HCT116 (cell line): ENCODE measurements around the gene HIBADH. TPM values are rescaled to one million over a fixed set of nuclear protein-coding genes. Genes with fewer than 3 reads are reported as not detected.

ENCODE experiments used
- ATAC-seq: fragments of 200-7000 bp; cut with Tn5 transposase; 2 replicates; pipeline ENCODE4 v1.9.1; 2020; ENCODE audit warnings: mild to moderate bottlenecking, moderate library complexity
- BruUV-seq: library from RNA; stranded (reverse); fragments of 400-500 nt; replicated peaks from 2 replicates; lab custom pipeline; 2021; lab: Mats Ljungman, UMichigan
- CTCF ChIA-PET: fragments of 300-600 bp; sonication (Branson Sonifier 250); formaldehyde crosslinking; loops from one replicate; lab custom pipeline; 2021; ENCODE audit warnings: antibody characterized with exemption; lab: Charles Lee
- POLR2A ChIA-PET: fragments of 300-600, 350-600 bp; sonication (Branson Sonifier 250); formaldehyde crosslinking; loops from one replicate; lab custom pipeline; 2021; ENCODE audit warnings: antibody characterized with exemption; lab: Charles Lee
- RAD21 ChIA-PET, 2 experiments: fragments of 300-600 bp; sonication (Branson Sonifier 250); formaldehyde crosslinking; loops; one replicate each; lab custom pipeline; 2023; ENCODE audit warnings: low total read pairs in 2 of 2; ENCODE audit not compliant: uncharacterized antibody in 2 of 2, unreplicated experiment in 2 of 2, low non-redundant PET in 1 of 2; lab: Charles Lee
- DNase-seq: peaks from one replicate; pipeline ENCODE4 v3.0.0-alpha.2; 2010; ENCODE audit warnings: low read depth, low spot score
- H2AFZ ChIP-seq: fragments of 200-600 bp; shearing (Covaris generic), sonication (generic); 2 replicates; pipeline ENCODE4 v1.6.1; 2017; ENCODE audit warnings: low read depth, mixed run types, mixed read lengths, antibody characterized with exemption, low read length; ENCODE audit not compliant: poor library complexity, severe bottlenecking
- H3K27ac ChIP-seq: 2 replicates; pipeline ENCODE4 v1.5.1; 2012; ENCODE audit warnings: low read depth, low read length
- H3K27me3 ChIP-seq: fragments of 200-600 bp; sonication (generic); 2 replicates; pipeline ENCODE4 v1.6.1; 2016; ENCODE audit warnings: mixed run types, low read length, mixed read lengths; ENCODE audit not compliant: insufficient read depth
- H3K36me3 ChIP-seq, 2 experiments: fragments of 200-500 bp in 1 of 2; fragments of 200-600 bp in 1 of 2; sonication (Bioruptor generic) in 1 of 2; sonication (generic) in 1 of 2; 2 replicates each; pipeline versions ENCODE4 v1.5.1 to v1.6.1; 2014 to 2016; ENCODE audit warnings: low read length in 2 of 2, inconsistent platforms in 1 of 2, mixed read lengths in 1 of 2, mixed run types in 1 of 2; ENCODE audit not compliant: insufficient read depth in 2 of 2, control insufficient read depth in 1 of 2
- H3K4me1 ChIP-seq, 2 experiments: fragments of 200-600 bp in 1 of 2; sonication (generic) in 1 of 2; 2 replicates each; pipeline versions ENCODE4 v1.5.1 to v1.6.1; 2012 to 2017; ENCODE audit warnings: low read length in 2 of 2, inconsistent platforms in 1 of 2, mild to moderate bottlenecking in 1 of 2, mixed read lengths in 1 of 2, mixed run types in 1 of 2, moderate library complexity in 1 of 2; ENCODE audit not compliant: insufficient read depth in 2 of 2, control insufficient read depth in 1 of 2
- H3K4me2 ChIP-seq: fragments of 200-600 bp; sonication (generic); 2 replicates; pipeline ENCODE4 v1.6.1; 2017; ENCODE audit warnings: mixed run types, low read length, mixed read lengths
- H3K4me3 ChIP-seq, 2 experiments: fragments of 200-600 bp in 1 of 2; sonication (generic) in 1 of 2; replicated peaks in 1 of 2; 2 replicates each; pipeline ENCODE4 v1.5.1; 2011 to 2016; ENCODE audit warnings: low read length in 2 of 2, control low read depth in 1 of 2, low read depth in 1 of 2, mild to moderate bottlenecking in 1 of 2, mixed read lengths in 1 of 2, mixed run types in 1 of 2
- H3K79me2 ChIP-seq: fragments of 200-600 bp; sonication (generic); 2 replicates; pipeline ENCODE4 v1.6.1; 2017; ENCODE audit warnings: mild to moderate bottlenecking, mixed run types, low read length, moderate library complexity, mixed read lengths; ENCODE audit not compliant: insufficient read depth
- H3K9ac ChIP-seq: fragments of 200-600 bp; sonication (generic); 2 replicates; pipeline ENCODE4 v1.6.1; 2016; ENCODE audit warnings: low read length, mixed read lengths
- H3K9me2 ChIP-seq: fragments of 200-600 bp; sonication (generic), shearing (Covaris generic); 2 replicates; pipeline ENCODE4 v1.6.1; 2017; ENCODE audit warnings: mixed run types, mild to moderate bottlenecking, moderate library complexity; ENCODE audit not compliant: insufficient read depth
- H3K9me3 ChIP-seq, 2 experiments: fragments of 200-500 bp in 1 of 2; fragments of 200-600 bp in 1 of 2; sonication (Bioruptor generic) in 1 of 2; sonication (generic) in 1 of 2; 2 replicates each; pipeline ENCODE4 v1.6.1; 2014 to 2017; ENCODE audit warnings: low read length in 2 of 2, mixed read lengths in 2 of 2, inconsistent platforms in 1 of 2, low read depth in 1 of 2, mild to moderate bottlenecking in 1 of 2, mixed run types in 1 of 2, moderate library complexity in 1 of 2; ENCODE audit not compliant: control insufficient read depth in 1 of 2, insufficient read depth in 1 of 2
- H4K20me1 ChIP-seq: fragments of 200-600 bp; sonication (generic), shearing (Covaris generic); 2 replicates; pipeline ENCODE4 v1.6.1; 2017; ENCODE audit warnings: mixed run types, mild to moderate bottlenecking, moderate library complexity; ENCODE audit not compliant: insufficient read depth
- CBX3 ChIP-seq: IDR thresholded peaks from 2 replicates; pipeline ENCODE4 v1.6.1; 2012; ENCODE audit warnings: low read depth
- ELF1 ChIP-seq: IDR thresholded peaks from 2 replicates; pipeline ENCODE4 v1.6.1; 2012; ENCODE audit warnings: low read depth, borderline replicate concordance
- FOSL1 ChIP-seq: IDR thresholded peaks from 2 replicates; pipeline ENCODE4 v1.6.1; 2012; ENCODE audit warnings: low read depth
- TCF7L2 ChIP-seq: IDR thresholded peaks from 2 replicates; pipeline ENCODE4 v1.7.0; 2011; ENCODE audit warnings: borderline replicate concordance, inconsistent platforms; ENCODE audit not compliant: insufficient read depth, insufficient read length; ENCODE audit errors: extremely low read depth
- intact Hi-C: fragments of 100-400 bp; cut with micrococcal nuclease; formaldehyde crosslinking; loops from 2 replicates; pipeline ENCODE4 v1.10.0; 2022
- total RNA-seq: library from RNA; stranded (reverse); gene quantifications from one replicate; pipeline ENCODE4 v1.2.1, GENCODE V29; 2021; ENCODE audit not compliant: unreplicated experiment
- TF ChIP-seq, protein P1 (sequence below): IDR thresholded peaks from 2 replicates; pipeline ENCODE4 v1.6.1; 2012; ENCODE audit warnings: low read depth
- TF ChIP-seq, protein P2 (sequence below): IDR thresholded peaks from 2 replicates; pipeline ENCODE4 v1.6.1; 2012
- TF ChIP-seq, protein P3 (sequence below), 3 experiments: fragments of 200-600 bp in 1 of 3; sonication (generic) in 1 of 3; IDR thresholded peaks in 2 of 3; conservative IDR thresholded peaks in 1 of 3; 2 replicates each; pipeline ENCODE4 v1.5.1; 2012 to 2017; ENCODE audit warnings: low read depth in 2 of 3, low read length in 2 of 3, antibody characterized with exemption in 1 of 3, borderline replicate concordance in 1 of 3, control low read depth in 1 of 3, mild to moderate bottlenecking in 1 of 3, mixed read lengths in 1 of 3, mixed run types in 1 of 3, moderate library complexity in 1 of 3; ENCODE audit not compliant: insufficient read depth in 1 of 3

The HIBADH gene
- total RNA-seq, 1 experiment from 2014 or later: 32.4 TPM

DNA sequence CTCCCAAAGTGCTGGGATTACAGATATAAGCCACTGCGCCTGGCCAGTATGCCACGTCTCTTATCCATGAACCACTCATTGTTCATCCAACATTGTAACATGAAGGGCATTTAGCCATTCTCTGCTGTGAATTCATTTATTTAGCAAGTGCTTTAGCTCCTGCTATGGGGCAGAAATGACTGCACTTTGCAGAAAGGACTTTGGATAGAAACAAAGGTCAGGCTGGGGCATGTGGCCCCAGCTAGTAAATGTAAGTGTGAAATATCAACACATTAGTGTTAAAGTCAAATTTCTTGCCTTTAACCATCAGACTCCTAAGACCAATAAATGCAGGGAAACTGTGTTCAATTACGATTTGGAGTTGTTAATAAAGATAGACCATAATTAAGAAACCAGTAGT lies 49.5 kb upstream of the HIBADH start:
- intact Hi-C loops: no loop called here
- TF ChIP-seq FOSL1: no peak
- H3K4me2 ChIP-seq: no peak overlapping the region
- ATAC-seq (no peak), DNase-seq (no peak)
- H3K4me3 ChIP-seq: no peak overlapping the region
- ChIA-PET CTCF (no interaction called here), RAD21 (no interaction called here), POLR2A (no interaction called here)
- no peaks in the 10 kb centered on the region for H3K9me3 ChIP-seq
- no peaks in the 10 kb centered on the region for H3K27me3 ChIP-seq
- no peaks in the 10 kb centered on the region for H3K36me3 ChIP-seq
- H3K9ac ChIP-seq: no peak overlapping the region
- H4K20me1 ChIP-seq: no peaks in the 10 kb centered on the region
- no TSS peak for BruUV-seq
- no peaks in the 10 kb centered on the region for H3K79me2 ChIP-seq
- H2AFZ ChIP-seq: no peak overlapping the region
- peaks cover 0 to 6% of the 10 kb centered on the region in 2 experiments; a peak in 1 of 4 replicates for H3K4me1 ChIP-seq
- no peak overlapping the region for H3K27ac ChIP-seq
- H3K9me2 ChIP-seq: no peaks in the 10 kb centered on the region

DNA sequence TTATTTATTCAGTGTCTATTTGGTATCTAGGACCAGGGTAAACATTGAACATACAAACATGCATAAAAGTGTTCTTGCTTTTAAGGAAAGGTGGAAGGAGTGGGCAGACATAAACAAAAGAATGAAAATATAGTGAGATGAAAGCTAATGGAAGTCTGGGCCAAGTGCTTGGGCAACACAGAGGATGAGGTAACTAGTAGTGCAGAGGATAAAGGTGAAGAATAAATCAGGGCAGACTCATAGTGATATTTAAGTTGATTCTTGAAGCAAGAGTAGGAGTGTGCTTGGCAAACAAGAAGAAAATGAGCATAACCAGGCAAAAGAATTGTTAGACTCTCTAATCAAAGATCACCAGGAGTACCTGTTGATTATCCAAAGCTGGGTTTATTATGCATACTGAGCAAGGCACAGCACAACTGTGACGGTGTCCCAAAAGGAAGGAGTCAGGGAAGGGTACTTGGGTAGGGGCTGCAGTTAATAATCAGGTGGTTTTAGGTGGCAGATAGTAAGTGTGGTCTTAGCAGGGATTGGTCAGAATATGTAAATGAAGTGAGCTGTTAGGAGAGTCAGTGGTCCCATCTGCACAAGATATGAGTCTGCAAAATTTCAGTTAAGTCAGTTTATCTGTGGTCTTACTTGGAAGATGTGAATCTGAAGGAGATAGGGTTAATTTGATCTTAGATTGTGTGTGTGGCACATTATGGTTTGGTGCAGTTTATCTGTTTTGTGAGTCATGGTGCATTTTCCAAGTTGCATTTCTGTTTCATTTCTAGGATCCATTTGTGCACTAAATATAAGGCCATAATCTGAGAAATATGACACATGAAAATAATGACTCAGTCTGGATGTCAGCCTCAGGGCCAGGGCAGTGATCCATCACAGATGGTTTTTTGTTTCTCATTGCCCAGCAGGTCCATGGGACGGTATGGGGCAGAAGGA lies 46.7 kb upstream of the HIBADH start:
- no peaks in the 10 kb centered on the region for H3K79me2 ChIP-seq
- H3K36me3 ChIP-seq: no peaks in the 10 kb centered on the region
- ChIA-PET CTCF (no interaction called here), POLR2A (no interaction called here), RAD21 (no interaction called here)
- H3K4me2 ChIP-seq: no peak overlapping the region
- no TSS peak for BruUV-seq
- H3K27ac ChIP-seq: no peak overlapping the region
- no peaks in the 10 kb centered on the region for H3K9me3 ChIP-seq
- H4K20me1 ChIP-seq: no peaks in the 10 kb centered on the region
- ATAC-seq (no peak), DNase-seq (no peak)
- no peak overlapping the region for H2AFZ ChIP-seq
- no peak overlapping the region for H3K4me3 ChIP-seq
- peaks cover 0 to 6% of the 10 kb centered on the region in 2 experiments; a peak in 1 of 4 replicates for H3K4me1 ChIP-seq
- H3K9me2 ChIP-seq: no peaks in the 10 kb centered on the region
- TF ChIP-seq TCF7L2 (no peak), CBX3 (no peak), ELF1 (no peak)
- TF ChIP-seq, protein P1, sequence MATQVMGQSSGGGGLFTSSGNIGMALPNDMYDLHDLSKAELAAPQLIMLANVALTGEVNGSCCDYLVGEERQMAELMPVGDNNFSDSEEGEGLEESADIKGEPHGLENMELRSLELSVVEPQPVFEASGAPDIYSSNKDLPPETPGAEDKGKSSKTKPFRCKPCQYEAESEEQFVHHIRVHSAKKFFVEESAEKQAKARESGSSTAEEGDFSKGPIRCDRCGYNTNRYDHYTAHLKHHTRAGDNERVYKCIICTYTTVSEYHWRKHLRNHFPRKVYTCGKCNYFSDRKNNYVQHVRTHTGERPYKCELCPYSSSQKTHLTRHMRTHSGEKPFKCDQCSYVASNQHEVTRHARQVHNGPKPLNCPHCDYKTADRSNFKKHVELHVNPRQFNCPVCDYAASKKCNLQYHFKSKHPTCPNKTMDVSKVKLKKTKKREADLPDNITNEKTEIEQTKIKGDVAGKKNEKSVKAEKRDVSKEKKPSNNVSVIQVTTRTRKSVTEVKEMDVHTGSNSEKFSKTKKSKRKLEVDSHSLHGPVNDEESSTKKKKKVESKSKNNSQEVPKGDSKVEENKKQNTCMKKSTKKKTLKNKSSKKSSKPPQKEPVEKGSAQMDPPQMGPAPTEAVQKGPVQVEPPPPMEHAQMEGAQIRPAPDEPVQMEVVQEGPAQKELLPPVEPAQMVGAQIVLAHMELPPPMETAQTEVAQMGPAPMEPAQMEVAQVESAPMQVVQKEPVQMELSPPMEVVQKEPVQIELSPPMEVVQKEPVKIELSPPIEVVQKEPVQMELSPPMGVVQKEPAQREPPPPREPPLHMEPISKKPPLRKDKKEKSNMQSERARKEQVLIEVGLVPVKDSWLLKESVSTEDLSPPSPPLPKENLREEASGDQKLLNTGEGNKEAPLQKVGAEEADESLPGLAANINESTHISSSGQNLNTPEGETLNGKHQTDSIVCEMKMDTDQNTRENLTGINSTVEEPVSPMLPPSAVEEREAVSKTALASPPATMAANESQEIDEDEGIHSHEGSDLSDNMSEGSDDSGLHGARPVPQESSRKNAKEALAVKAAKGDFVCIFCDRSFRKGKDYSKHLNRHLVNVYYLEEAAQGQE: no peak
- TF ChIP-seq, protein P2, sequence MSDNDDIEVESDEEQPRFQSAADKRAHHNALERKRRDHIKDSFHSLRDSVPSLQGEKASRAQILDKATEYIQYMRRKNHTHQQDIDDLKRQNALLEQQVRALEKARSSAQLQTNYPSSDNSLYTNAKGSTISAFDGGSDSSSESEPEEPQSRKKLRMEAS: no peak
- TF ChIP-seq, protein P3, sequence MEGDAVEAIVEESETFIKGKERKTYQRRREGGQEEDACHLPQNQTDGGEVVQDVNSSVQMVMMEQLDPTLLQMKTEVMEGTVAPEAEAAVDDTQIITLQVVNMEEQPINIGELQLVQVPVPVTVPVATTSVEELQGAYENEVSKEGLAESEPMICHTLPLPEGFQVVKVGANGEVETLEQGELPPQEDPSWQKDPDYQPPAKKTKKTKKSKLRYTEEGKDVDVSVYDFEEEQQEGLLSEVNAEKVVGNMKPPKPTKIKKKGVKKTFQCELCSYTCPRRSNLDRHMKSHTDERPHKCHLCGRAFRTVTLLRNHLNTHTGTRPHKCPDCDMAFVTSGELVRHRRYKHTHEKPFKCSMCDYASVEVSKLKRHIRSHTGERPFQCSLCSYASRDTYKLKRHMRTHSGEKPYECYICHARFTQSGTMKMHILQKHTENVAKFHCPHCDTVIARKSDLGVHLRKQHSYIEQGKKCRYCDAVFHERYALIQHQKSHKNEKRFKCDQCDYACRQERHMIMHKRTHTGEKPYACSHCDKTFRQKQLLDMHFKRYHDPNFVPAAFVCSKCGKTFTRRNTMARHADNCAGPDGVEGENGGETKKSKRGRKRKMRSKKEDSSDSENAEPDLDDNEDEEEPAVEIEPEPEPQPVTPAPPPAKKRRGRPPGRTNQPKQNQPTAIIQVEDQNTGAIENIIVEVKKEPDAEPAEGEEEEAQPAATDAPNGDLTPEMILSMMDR (IDR thresholded peaks at IDR 0.05 in 2 of 3, conservative IDR thresholded peaks at IDR 0.05 in 1 of 3; ENCODE audit: borderline replicate concordance in 1 of 3, insufficient read depth in 1 of 3, low read depth in 2 of 3, low read length in 2 of 3): no peak
- no peaks in the 10 kb centered on the region for H3K27me3 ChIP-seq
- H3K9ac ChIP-seq: no peak overlapping the region
- intact Hi-C loops: no loop called here
